ENCODE measurements around the gene NIP7. TPM values are rescaled to one million over a fixed set of nuclear protein-coding genes. Genes with fewer than 3 reads are reported as not detected.
A peak's percentile ranks its signal among the peaks of the same experiment; 100 is the strongest.

NIP7 gene
- polyA plus RNA-seq, 3 donors from 2014 or later = 13.0 to 24.9 (median 23.2) TPM

- H3K36me3 Mint-ChIP-seq = peaks cover under 1 to 5% (median under 1%) of the 10 kb centered on the region in 3 donors
- no peaks in the 10 kb centered on the region for H3K9me3 Mint-ChIP-seq
- peak; percentile 98 for DNase-seq
- peak within 1 kb of the TSS; percentile 91 to 99 (median 96) for H3K4me3 Mint-ChIP-seq
- peak within 1 kb of the TSS; percentile 89 to 98 (median 94) for H3K27ac Mint-ChIP-seq
- H3K4me1 Mint-ChIP-seq = peaks cover 31 to 34% of the 10 kb centered on the region in 2 donors
- peaks cover 1 to 4% (median 2%) of the 10 kb centered on the region in 3 donors for H3K27me3 Mint-ChIP-seq (ENCODE audit: low read depth in 3 of 3)
Measured at GRCh38 chr16:69310653-69311532, 28.7 kb upstream of the NIP7 start, which contains the start of gene VPS4A. Gene VPS4A (plus strand): TSS chr16:69311350. CDS start chr16:69311512, 162 bp downstream.

DNA sequence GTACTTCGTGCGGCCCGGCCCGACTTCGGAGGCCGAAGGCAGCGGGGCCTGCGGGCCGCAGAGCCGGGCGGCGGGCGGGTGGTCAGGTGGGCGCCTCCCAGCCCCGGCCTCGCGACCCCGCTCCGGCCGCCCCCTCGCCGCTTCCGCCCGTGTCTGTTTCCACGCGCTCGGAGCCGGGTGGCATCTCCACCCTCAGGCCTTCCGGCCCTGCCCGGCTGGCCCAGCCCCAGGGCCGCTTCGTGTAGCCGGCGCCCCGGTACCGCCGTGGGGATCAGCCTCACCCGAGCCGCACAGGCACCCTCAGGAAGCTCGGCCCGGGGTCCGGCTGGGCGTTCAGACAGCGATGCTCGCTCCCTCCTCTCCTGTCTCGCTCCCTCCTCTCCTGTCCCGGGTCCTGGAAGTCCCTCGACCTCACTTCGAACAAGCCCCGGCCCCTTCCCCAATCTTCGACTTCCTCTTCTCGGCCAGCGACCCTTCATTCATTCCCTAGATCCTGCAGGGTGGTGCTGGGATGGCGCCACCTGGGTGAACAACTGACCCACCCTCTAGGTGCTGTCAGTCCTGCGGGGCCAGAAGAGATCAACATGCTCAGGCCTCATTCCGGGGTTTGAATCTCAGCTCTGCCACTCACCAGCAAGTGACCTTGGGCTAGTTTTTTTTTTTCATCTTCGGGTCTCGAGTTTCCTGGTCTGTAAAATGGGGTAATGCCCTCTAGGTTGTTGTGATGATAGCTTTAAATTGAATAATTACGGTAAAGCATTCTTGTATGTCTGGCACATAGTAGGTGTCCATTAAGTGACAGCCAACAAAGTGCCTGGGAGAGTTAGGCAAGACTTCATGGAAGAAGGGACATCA, 27.8 kb upstream of the NIP7 start:
- no peak for DNase-seq

GRCh38 chr16:69313469-69313868, 26.1 kb upstream of the NIP7 start:
- Mint-ChIP-seq H3K27ac (peak overlapping the region in 4 of 6 donors; percentile 36 to 82 (median 62)), H3K27me3 (ENCODE audit: low read depth in 3 of 3) (peaks cover 1 to 4% (median 2%) of the 10 kb centered on the region in 3 donors), H3K36me3 (peaks cover 0 to 10% (median 0%) of the 10 kb centered on the region in 3 donors), H3K9me3 (no peaks in the 10 kb centered on the region), H3K4me1 (peaks cover 31 to 34% of the 10 kb centered on the region in 2 donors), H3K4me3 (peak overlapping the region; percentile 69 to 76 (median 71))
- no peak for DNase-seq

More for the DNA sequence above, 27.8 kb upstream of the NIP7 start:
- H3K9me3 Mint-ChIP-seq = no peaks in the 10 kb centered on the region
- H3K4me3 Mint-ChIP-seq = peak overlapping the region; percentile 91 to 99 (median 96)
- peaks cover 1 to 4% (median 2%) of the 10 kb centered on the region in 3 donors for H3K27me3 Mint-ChIP-seq (ENCODE audit: low read depth in 3 of 3)
- peak overlapping the region; percentile 89 to 98 (median 91) for H3K27ac Mint-ChIP-seq
- H3K4me1 Mint-ChIP-seq = peaks cover 31 to 34% of the 10 kb centered on the region in 2 donors
- peaks cover 0 to 10% (median 0%) of the 10 kb centered on the region in 3 donors for H3K36me3 Mint-ChIP-seq

DNA sequence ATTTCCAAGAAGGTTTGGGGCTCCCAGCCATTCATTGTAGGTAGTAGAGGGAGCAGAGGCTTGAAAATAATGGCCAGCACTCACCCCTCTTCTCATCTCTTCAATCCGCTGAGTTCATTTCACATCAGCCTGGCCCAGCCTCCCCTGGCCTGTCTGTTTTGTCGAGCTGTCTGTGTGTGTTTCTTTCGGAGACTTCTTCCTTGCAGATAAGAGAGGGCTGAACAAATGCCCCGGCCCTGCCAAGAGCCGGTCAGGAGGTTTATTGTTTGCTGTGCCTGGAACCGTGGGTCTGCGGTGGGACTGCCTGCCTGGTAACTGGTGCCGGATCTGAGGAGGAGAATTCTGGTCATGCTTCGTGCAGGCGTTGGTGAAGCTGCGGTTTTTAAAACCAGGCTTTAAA, 25.0 kb upstream of the NIP7 start:
- Mint-ChIP-seq H3K27me3 (ENCODE audit: low read depth in 3 of 3) (peaks cover 2 to 4% (median 4%) of the 10 kb centered on the region in 3 donors), H3K4me1 (peaks cover 29 to 34% of the 10 kb centered on the region in 2 donors), H3K36me3 (peaks cover 2 to 12% (median 2%) of the 10 kb centered on the region in 3 donors), H3K27ac (peak overlapping the region in 2 of 6 donors; percentile 35 to 46), H3K4me3 (no peak overlapping the region), H3K9me3 (no peaks in the 10 kb centered on the region)
- no peak for DNase-seq

GRCh38 chr16:69315486-69316311, 23.9 kb upstream of the NIP7 start:
- H3K4me1 Mint-ChIP-seq = peaks cover 24 to 30% of the 10 kb centered on the region in 2 donors
- no peak for DNase-seq
- H3K27me3 Mint-ChIP-seq (ENCODE audit: low read depth in 3 of 3) = peaks cover 2 to 4% (median 2%) of the 10 kb centered on the region in 3 donors
- H3K27ac Mint-ChIP-seq = no peak overlapping the region
- no peak overlapping the region for H3K4me3 Mint-ChIP-seq
- H3K9me3 Mint-ChIP-seq = no peaks in the 10 kb centered on the region
- peaks cover 4 to 14% (median 4%) of the 10 kb centered on the region in 3 donors for H3K36me3 Mint-ChIP-seq

DNA sequence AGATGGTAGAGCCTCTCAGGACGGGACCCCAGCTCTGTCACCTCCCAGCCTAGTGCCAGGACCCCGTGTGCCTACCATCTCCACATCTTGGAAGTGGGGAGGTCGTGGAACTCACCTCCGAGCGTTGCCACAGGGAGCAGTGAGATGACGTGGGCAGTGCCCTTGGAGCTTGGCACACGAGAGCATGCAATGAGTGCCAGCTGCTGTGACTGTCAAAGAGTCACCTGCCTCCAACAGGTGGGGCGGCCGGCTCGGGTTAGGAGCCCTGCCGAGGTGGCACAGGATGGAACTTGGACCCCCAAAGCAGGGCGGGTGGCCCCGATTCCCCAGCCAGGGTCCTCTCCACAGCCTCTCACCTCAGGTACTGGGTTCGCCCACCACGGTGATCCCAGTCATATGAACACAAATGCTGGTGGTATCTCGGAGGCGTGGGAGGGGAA, 23.0 kb upstream of the NIP7 start:
- DNase-seq = no peak
- Mint-ChIP-seq H3K27me3 (ENCODE audit: low read depth in 3 of 3) (peaks cover 0 to 5% (median 2%) of the 10 kb centered on the region in 3 donors), H3K36me3 (peaks cover 4 to 22% (median 7%) of the 10 kb centered on the region in 3 donors), H3K4me3 (no peak overlapping the region), H3K9me3 (no peaks in the 10 kb centered on the region), H3K27ac (no peak overlapping the region), H3K4me1 (peaks cover 22 to 29% of the 10 kb centered on the region in 2 donors)

DNA sequence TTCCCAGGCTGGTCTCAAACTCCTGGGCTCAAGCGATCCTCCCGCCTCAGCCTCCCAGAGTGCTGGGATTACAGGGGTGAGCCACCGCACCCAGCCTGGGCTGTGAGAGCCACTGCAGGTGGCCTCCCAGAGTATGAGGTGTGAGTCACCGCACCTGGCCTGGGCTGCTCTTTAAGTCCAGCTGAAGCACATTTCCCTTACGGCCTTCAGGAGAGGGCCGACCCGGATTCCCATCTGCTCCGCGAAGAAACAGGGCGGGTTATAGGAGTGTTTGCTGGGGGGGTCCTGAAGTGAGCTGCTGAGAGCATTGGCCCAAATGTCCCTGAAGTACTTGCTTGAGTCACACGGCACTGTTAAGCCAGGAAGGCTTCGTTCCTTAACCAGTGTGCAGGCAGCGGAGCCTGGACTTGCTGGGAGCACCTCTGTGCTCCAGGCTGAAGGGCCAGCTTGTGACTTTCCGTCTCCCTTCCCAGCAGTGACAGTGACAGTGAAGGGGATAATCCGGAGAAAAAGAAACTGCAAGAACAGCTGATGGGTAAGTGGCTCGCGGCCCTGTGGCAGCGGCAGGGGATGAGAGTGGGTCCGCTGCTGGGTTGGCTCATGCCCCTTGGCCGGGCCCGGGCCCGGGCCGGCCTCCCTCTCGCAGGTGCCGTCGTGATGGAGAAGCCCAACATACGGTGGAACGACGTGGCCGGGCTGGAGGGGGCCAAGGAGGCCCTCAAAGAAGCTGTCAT, 21.2 kb upstream of the NIP7 start:
- Mint-ChIP-seq H3K36me3 (peaks cover 4 to 29% (median 12%) of the 10 kb centered on the region in 3 donors), H3K4me3 (no peak overlapping the region), H3K4me1 (peaks cover 12 to 21% of the 10 kb centered on the region in 2 donors), H3K9me3 (no peaks in the 10 kb centered on the region), H3K27me3 (ENCODE audit: low read depth in 3 of 3) (peaks cover 0 to 9% (median under 1%) of the 10 kb centered on the region in 3 donors), H3K27ac (no peak overlapping the region)
- DNase-seq = no peak

DNA sequence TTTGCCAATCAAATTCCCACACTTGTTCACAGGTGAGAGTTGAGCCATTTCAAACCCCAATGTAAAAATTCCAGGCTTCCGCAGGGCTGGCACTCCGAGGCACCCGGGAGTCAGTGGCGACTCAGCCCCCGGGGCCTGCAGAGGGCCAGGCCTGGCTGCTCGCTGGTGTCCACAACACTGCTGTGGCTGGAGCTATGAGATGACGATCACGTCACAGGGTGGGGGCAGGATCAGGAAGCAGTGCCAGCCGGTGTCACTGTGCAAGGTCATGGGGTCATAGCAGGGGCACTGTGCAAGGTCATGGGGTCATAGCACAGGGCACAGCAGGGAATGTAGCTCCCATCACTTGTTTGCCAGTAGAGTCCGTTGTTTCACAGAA, 20.7 kb upstream of the NIP7 start:
- Mint-ChIP-seq H3K36me3 (peaks cover 4 to 28% (median 12%) of the 10 kb centered on the region in 3 donors), H3K4me3 (no peak overlapping the region), H3K9me3 (no peaks in the 10 kb centered on the region), H3K27ac (no peak overlapping the region), H3K27me3 (ENCODE audit: low read depth in 3 of 3) (peaks cover 0 to 9% (median 0%) of the 10 kb centered on the region in 3 donors), H3K4me1 (peaks cover 7 to 16% of the 10 kb centered on the region in 2 donors)
- no peak for DNase-seq

DNA sequence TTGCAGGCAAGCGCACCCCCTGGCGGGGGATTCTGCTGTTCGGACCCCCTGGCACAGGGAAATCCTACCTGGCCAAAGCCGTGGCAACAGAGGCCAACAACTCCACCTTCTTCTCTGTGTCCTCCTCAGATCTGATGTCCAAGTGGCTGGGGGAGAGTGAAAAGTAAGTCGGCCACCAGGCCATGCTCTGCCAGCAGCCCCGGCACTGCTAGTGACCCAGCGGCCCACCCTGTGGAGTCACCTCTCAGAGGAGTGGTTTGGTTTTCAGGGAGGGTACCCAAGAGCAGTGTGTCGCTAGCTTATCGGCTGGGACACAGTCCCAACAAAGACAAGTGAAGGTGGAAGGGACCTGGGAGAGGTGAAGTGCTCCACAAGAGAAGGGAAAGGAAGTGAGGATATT, 20.2 kb upstream of the NIP7 start:
- Mint-ChIP-seq H3K27ac (peak overlapping the region in 2 of 6 donors; percentile 39 to 69), H3K27me3 (ENCODE audit: low read depth in 3 of 3) (peaks cover 0 to 9% (median 0%) of the 10 kb centered on the region in 3 donors), H3K9me3 (no peaks in the 10 kb centered on the region), H3K36me3 (peaks cover 4 to 28% (median 12%) of the 10 kb centered on the region in 3 donors), H3K4me3 (no peak overlapping the region), H3K4me1 (peaks cover 3 to 11% of the 10 kb centered on the region in 2 donors)
- DNase-seq = no peak

DNA sequence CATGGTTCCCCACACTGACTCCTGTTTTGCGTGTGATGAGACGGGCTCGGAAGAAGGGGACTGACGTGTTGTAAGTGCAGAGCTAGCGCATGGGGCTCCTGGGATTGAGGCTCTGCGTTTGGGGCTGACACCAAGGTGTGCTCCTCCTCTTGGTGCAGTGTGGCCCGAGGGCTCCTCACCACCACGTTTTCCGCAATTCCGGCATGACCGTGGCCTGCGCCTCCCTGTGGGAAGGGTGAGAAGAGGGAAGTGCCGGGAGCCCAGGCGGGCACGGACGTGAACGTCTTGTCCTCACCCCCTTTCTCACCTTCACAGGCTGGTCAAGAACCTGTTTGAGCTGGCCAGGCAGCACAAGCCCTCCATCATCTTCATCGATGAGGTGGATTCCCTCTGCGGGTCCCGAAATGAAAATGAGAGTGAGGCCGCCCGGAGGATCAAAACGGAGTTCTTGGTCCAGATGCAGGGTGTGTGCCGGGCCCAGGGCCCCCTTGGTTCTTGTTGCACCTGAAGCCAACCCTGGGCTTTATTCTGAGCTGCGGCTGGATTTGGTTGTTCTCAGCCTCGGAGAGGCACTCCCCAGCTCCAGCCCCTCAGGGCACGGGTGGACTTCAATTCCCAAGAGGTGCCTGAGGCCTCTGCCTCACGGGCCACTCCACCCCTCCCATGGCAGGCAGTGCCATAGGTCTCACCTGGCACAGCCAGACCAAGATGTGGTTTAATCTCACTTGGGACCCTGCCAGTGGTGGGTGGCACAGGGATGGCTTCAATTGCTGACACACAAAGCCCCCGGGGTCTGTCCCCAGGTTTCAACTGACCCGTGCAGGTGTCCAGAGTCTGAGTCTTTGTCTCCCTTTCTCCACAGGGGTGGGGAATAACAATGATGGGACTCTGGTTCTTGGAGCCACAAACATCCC, 19.5 kb upstream of the NIP7 start:
- peak overlapping the region in 1 of 6 donors; percentile 69 for H3K27ac Mint-ChIP-seq

GRCh38 chr16:69320740-69321073, 18.9 kb upstream of the NIP7 start:
- peaks cover 2 to 7% of the 10 kb centered on the region in 2 donors for H3K4me1 Mint-ChIP-seq
- no peaks in the 10 kb centered on the region for H3K9me3 Mint-ChIP-seq
- H3K36me3 Mint-ChIP-seq = peaks cover 4 to 28% (median 12%) of the 10 kb centered on the region in 3 donors
- peak overlapping the region in 1 of 6 donors; percentile 45 for H3K27ac Mint-ChIP-seq
- peaks cover 0 to 9% (median 1%) of the 10 kb centered on the region in 3 donors for H3K27me3 Mint-ChIP-seq (ENCODE audit: low read depth in 3 of 3)
- no peak for DNase-seq
- no peak overlapping the region for H3K4me3 Mint-ChIP-seq

More for the DNA sequence above, 19.5 kb upstream of the NIP7 start:
- H3K27me3 Mint-ChIP-seq (ENCODE audit: low read depth in 3 of 3) = peaks cover 0 to 9% (median under 1%) of the 10 kb centered on the region in 3 donors
- DNase-seq = no peak
- peaks cover 4 to 28% (median 12%) of the 10 kb centered on the region in 3 donors for H3K36me3 Mint-ChIP-seq
- no peak overlapping the region for H3K4me3 Mint-ChIP-seq
- no peaks in the 10 kb centered on the region for H3K9me3 Mint-ChIP-seq
- peaks cover 1 to 7% of the 10 kb centered on the region in 2 donors for H3K4me1 Mint-ChIP-seq

All from immature natural killer cell (primary cell).